Smooth muscle cell (in vitro differentiated cells): Measurements from ENCODE around the gene HOXB4. TPM values are rescaled to one million over a fixed set of nuclear protein-coding genes. Genes with fewer than 3 reads are reported as not detected.
A peak's percentile ranks its signal among the peaks of the same experiment; 100 is the strongest.

ENCODE experiments used
- DNase-seq: peaks from one replicate; lab custom pipeline; 2025; ENCODE audit not compliant: unreplicated experiment; lab: John Stamatoyannopoulos, UW
- H2AFZ ChIP-seq: fragments of 200-600 bp; sonication (generic); 2 replicates; pipeline ENCODE4 v1.6.0; 2016; ENCODE audit warnings: antibody characterized with exemption, low read depth, mild to moderate bottlenecking
- H3F3A ChIP-seq: fragments of 200-600 bp; sonication (generic); 2 replicates; pipeline ENCODE4 v1.6.0; 2017; ENCODE audit warnings: antibody characterized with exemption, low read depth
- H3K27ac ChIP-seq: fragments of 200-600 bp; sonication (generic); 2 replicates; pipeline ENCODE4 v1.5.1; 2016; ENCODE audit warnings: low read depth, mild to moderate bottlenecking
- H3K27me3 ChIP-seq: fragments of 200-600 bp; sonication (generic); 2 replicates; pipeline ENCODE4 v1.6.1; 2016; ENCODE audit warnings: low read depth, mild to moderate bottlenecking
- H3K36me3 ChIP-seq: fragments of 200-600 bp; sonication (generic); 2 replicates; pipeline ENCODE4 v1.5.1; 2016; ENCODE audit warnings: low read depth
- H3K4me1 ChIP-seq: fragments of 200-600 bp; sonication (generic); 2 replicates; pipeline ENCODE4 v1.5.1; 2016; ENCODE audit warnings: low read depth
- H3K4me2 ChIP-seq: fragments of 200-600 bp; sonication (generic); 2 replicates; pipeline ENCODE4 v1.6.0; 2016; ENCODE audit warnings: mild to moderate bottlenecking
- H3K4me3 ChIP-seq: fragments of 200-600 bp; sonication (generic); 2 replicates; pipeline ENCODE4 v1.5.1; 2016; ENCODE audit warnings: mild to moderate bottlenecking
- H3K79me2 ChIP-seq: fragments of 200-600 bp; sonication (generic); 2 replicates; pipeline ENCODE4 v1.6.0; 2016; ENCODE audit warnings: low read depth, mild to moderate bottlenecking
- H3K9ac ChIP-seq: fragments of 200-600 bp; sonication (generic); 2 replicates; pipeline ENCODE4 v1.6.0; 2016; ENCODE audit warnings: low read depth
- H3K9me3 ChIP-seq: fragments of 200-600 bp; sonication (generic); replicated peaks from 2 replicates; pipeline ENCODE4 v1.5.1; 2016; ENCODE audit warnings: low read depth
- H4K20me1 ChIP-seq: fragments of 200-600 bp; sonication (generic); 2 replicates; pipeline ENCODE4 v1.6.0; 2016; ENCODE audit warnings: low read depth
- CTCF ChIP-seq: fragments of 200-600 bp; sonication (generic); IDR thresholded peaks from 2 replicates; pipeline ENCODE4 v1.5.1; 2017; ENCODE audit warnings: borderline replicate concordance, mild to moderate bottlenecking, antibody characterized with exemption; ENCODE audit not compliant: insufficient read depth, poor library complexity, severe bottlenecking
- WGBS: methylation state at CpG from one replicate; pipeline ENCODE4 v1.1.7; 2016; ENCODE audit warnings: low lambda C conversion rate; 5-methylcytosine and 5-hydroxymethylcytosine counted together
- polyA plus RNA-seq: library from polyadenylated mRNA; unstranded; fragments of >200 nt; fragmentation: Nextera tagmentation; extraction: Ambion mirVana; gene quantifications from 2 replicates; pipeline ENCODE4 v1.2.1, GENCODE V29; 2016
- total RNA-seq: library from RNA; depleted of rRNA; stranded (reverse); fragments of >200 nt; gene quantifications from 2 replicates; pipeline ENCODE4 v1.2.3, GENCODE V29; 2014

The HOXB4 gene
- total and polyA plus RNA-seq, 2 experiments from 2014 or later: 0.96 to 2.6 TPM

GRCh38 chr17:48608494-48608834 is 30.3 kb upstream of the HOXB4 start:
- Histone ChIP-seq H3K4me3 (peak overlapping the region; percentile 69), H3K36me3 (no peaks in the 10 kb centered on the region), H4K20me1 (peaks cover 2% of the 10 kb centered on the region), H3K4me1 (peaks cover 7% of the 10 kb centered on the region), H3K27me3 (no peaks in the 10 kb centered on the region), H3K9ac (no peak overlapping the region), H2AFZ (no peak overlapping the region), H3K9me3 (no peaks in the 10 kb centered on the region), H3K79me2 (peaks cover 71% of the 10 kb centered on the region), H3K27ac (peak overlapping the region; percentile 79), H3K4me2 (peak overlapping the region; percentile 98), H3F3A (peaks cover 5% of the 10 kb centered on the region)
- DNase-seq: no peak
- WGBS: 84% methylated on average over 1 of the region's 1 CpG
- no peak for TF ChIP-seq CTCF

DNA sequence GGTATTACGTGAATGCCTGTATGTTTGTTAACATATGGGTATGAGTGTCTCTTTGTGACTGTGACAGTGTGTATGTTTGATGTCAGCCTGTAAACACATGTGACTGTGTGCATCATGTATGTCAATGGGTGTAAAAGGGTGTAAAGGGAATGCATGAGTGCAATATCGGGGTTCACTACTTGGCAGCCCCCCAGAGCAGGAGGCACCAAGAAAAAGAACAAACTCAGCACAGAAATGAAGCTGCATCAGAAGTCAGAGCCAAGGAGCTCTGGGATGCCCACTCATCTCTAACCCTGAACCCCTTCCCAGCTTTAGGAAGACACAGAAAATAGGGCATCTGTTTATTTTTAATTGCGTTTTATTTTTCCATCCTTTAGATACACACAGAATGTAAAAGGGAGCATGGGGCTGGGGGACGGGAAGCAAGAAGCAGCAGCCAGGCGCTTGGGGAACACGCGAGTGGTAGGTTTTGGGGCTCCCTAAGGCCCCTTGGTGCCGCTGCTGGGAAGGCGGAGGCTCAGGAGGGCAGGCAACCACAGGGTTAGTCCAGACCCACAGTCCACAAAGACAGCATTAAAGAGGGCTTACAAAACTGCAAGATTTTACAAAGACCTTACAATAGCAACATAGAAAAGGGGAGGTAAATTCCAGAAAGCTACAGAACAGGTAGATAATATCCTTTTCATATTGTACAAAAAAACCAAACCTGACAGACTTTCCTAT is 28.9 kb upstream of the HOXB4 start:
- H3K4me1 ChIP-seq: peaks cover 3% of the 10 kb centered on the region
- DNase-seq: no peak
- no peak overlapping the region for H2AFZ ChIP-seq
- no peaks in the 10 kb centered on the region for H3K9me3 ChIP-seq
- 69% methylated on average over 9 of the region's 9 CpGs for WGBS
- no peaks in the 10 kb centered on the region for H3K36me3 ChIP-seq
- no peak overlapping the region for H3K9ac ChIP-seq
- H3K4me2 ChIP-seq: peak overlapping the region; percentile 98
- H3K4me3 ChIP-seq: peak overlapping the region; percentile 22
- H3K79me2 ChIP-seq: peaks cover 73% of the 10 kb centered on the region
- peak overlapping the region; percentile 54 for H3K27ac ChIP-seq
- TF ChIP-seq CTCF: no peak
- peaks cover 3% of the 10 kb centered on the region for H3K27me3 ChIP-seq
- H3F3A ChIP-seq: peaks cover 11% of the 10 kb centered on the region
- H4K20me1 ChIP-seq: peaks cover 16% of the 10 kb centered on the region

- Histone ChIP-seq H3K4me3 (peak overlapping the region; percentile 66), H3F3A (peaks cover 19% of the 10 kb centered on the region), H3K79me2 (peaks cover 76% of the 10 kb centered on the region), H2AFZ (peak overlapping the region; percentile 32), H4K20me1 (peaks cover 24% of the 10 kb centered on the region), H3K9ac (peak overlapping the region; percentile 41), H3K36me3 (no peaks in the 10 kb centered on the region), H3K27ac (peak overlapping the region; percentile 54), H3K9me3 (no peaks in the 10 kb centered on the region), H3K4me2 (peak overlapping the region; percentile 98), H3K4me1 (peaks cover 1% of the 10 kb centered on the region), H3K27me3 (peaks cover 7% of the 10 kb centered on the region)
- TF ChIP-seq CTCF: no peak
- WGBS: 30% methylated on average over 41 of the region's 41 CpGs
- DNase-seq: no peak
Observed at GRCh38 chr17:48605991-48606891, 28.1 kb upstream of the HOXB4 start.
